Measurements from ENCODE around the gene CNR2. TPM values are rescaled to one million over a fixed set of nuclear protein-coding genes. Genes with fewer than 3 reads are reported as not detected.

The CNR2 gene
- total RNA-seq, 1 experiment from 2014 or later, result not detected

GRCh38 chr1:23864801-23865542 is 48.2 kb downstream of the CNR2 start:
- peaks cover 0 to 9% (median 4%) of the 10 kb centered on the region in 3 experiments; a peak in 3 of 7 replicates for H3K36me3 Mint-ChIP-seq (ENCODE audit: insufficient read depth in 1 of 3, low read depth in 3 of 3)

More at GRCh38 chr1:23864801-23865542, 48.2 kb downstream of the CNR2 start:
- peaks cover 6% of the 10 kb centered on the region for H3K23me2 ChIP-seq (ENCODE audit: insufficient read length, low read depth, low read length, poor library complexity, severe bottlenecking)
- no peak overlapping the region for H3K9ac ChIP-seq (ENCODE audit: extremely low read depth, insufficient read length, low read length)
- H3K56ac ChIP-seq (ENCODE audit: insufficient read length, low read depth, low read length), result no peak overlapping the region
- H3K4ac ChIP-seq (ENCODE audit: low read depth, low read length), result no peak overlapping the region
- H2BK15ac ChIP-seq (ENCODE audit: low read depth, low read length), result no peak overlapping the region
- no peaks in the 10 kb centered on the region for H3K9me3 ChIP-seq (ENCODE audit: control insufficient read depth, low read depth, low read length)
- H3K4me1 ChIP-seq (ENCODE audit: insufficient read depth, low read length), result no peaks in the 10 kb centered on the region
- no peak overlapping the region for H3K4me2 ChIP-seq (ENCODE audit: insufficient read depth, insufficient read length, low read length)
- H3K27ac ChIP-seq (ENCODE audit: insufficient read length, low read depth, low read length), result no peak overlapping the region
- H4K5ac ChIP-seq (ENCODE audit: insufficient read length, low read depth, low read length), result no peak overlapping the region
- no peak overlapping the region for H2BK20ac ChIP-seq (ENCODE audit: low read depth, low read length, poor library complexity, severe bottlenecking)
- WGBS (ENCODE audit: extremely low coverage, insufficient read length, low lambda C conversion rate), result no CpG with 5 or more reads among the region's 13 CpGs
- no peak overlapping the region for H2BK5ac ChIP-seq (ENCODE audit: insufficient read length, low read length)
- no peak overlapping the region for H2BK120ac ChIP-seq (ENCODE audit: low read depth, low read length, poor library complexity, severe bottlenecking)
- no peak overlapping the region for H2AFZ ChIP-seq (ENCODE audit: low read length)
- no peak overlapping the region for H3K4me3 Mint-ChIP-seq
- no peaks in the 10 kb centered on the region for H3K79me2 ChIP-seq (ENCODE audit: insufficient read depth, low read length)
- H3T11ph ChIP-seq (ENCODE audit: low read length), result no peak overlapping the region
- H4K91ac ChIP-seq (ENCODE audit: insufficient read length, low read depth, low read length), result no peak overlapping the region
- H4K20me1 ChIP-seq (ENCODE audit: control insufficient read depth, insufficient read depth, insufficient read length), result no peaks in the 10 kb centered on the region
- peaks cover 3% of the 10 kb centered on the region; the same call in 1 of the 2 replicates for H3K27me3 ChIP-seq (ENCODE audit: insufficient read depth, low read length)
- no peak for DNase-seq
- no peak overlapping the region for H2BK12ac ChIP-seq (ENCODE audit: insufficient read length, low read depth, low read length)
- TF ChIP-seq CTCF (conservative IDR thresholded peaks at IDR 0.05), result no peak
- H3K9me3 Mint-ChIP-seq, result peaks cover 0 to 3% of the 10 kb centered on the region in 2 experiments; a peak in 1 of 5 replicates
- no peak overlapping the region for H3K27ac Mint-ChIP-seq
- H4K8ac ChIP-seq (replicated peaks; ENCODE audit: insufficient read length, low read depth, low read length), result no peak overlapping the region
- H3K79me1 ChIP-seq (ENCODE audit: insufficient read depth, low read depth, low read length, poor library complexity, severe bottlenecking), result no peaks in the 10 kb centered on the region
- H3K14ac ChIP-seq (ENCODE audit: insufficient read depth, low read length), result no peak overlapping the region
- peaks cover 5 to 14% of the 10 kb centered on the region in 2 experiments for H3K4me1 Mint-ChIP-seq
- H3K23ac ChIP-seq (ENCODE audit: insufficient read length, low read depth, low read length), result no peak overlapping the region
- H3K27me3 Mint-ChIP-seq (ENCODE audit: low read depth), result peaks cover 30% of the 10 kb centered on the region
- no peak overlapping the region for H2AK5ac ChIP-seq (ENCODE audit: insufficient read length, low read length)
- no peak overlapping the region for H3K18ac ChIP-seq (ENCODE audit: insufficient read length, low read depth, low read length)
